DOHH2 (cell line): ENCODE data around the gene RHBDF2.

Source experiments
- H3F3A ChIP-seq: fragments of 200-600 bp; sonication (generic), shearing (Covaris generic); 2 replicates; pipeline ENCODE4 v1.6.0; 2016; ENCODE audit warnings: antibody characterized with exemption, mild to moderate bottlenecking; ENCODE audit not compliant: control insufficient read depth, insufficient read depth
- H3K27ac ChIP-seq: fragments of 200-600 bp; sonication (generic); 2 replicates; pipeline ENCODE4 v1.5.1; 2014; ENCODE audit warnings: low read depth, mild to moderate bottlenecking, low read length, moderate library complexity
- H3K27me3 ChIP-seq: fragments of 200-600 bp; sonication (generic); 2 replicates; pipeline ENCODE4 v1.6.1; 2014; ENCODE audit warnings: mild to moderate bottlenecking, low read length, mixed read lengths; ENCODE audit not compliant: control insufficient read depth
- H3K36me3 ChIP-seq: fragments of 200-600 bp; sonication (generic); 2 replicates; pipeline ENCODE4 v1.6.1; 2014; ENCODE audit warnings: mild to moderate bottlenecking, low read length, moderate library complexity, mixed read lengths; ENCODE audit not compliant: control insufficient read depth
- H3K4me1 ChIP-seq: fragments of 200-600 bp; sonication (generic); 2 replicates; pipeline ENCODE4 v1.6.1; 2014; ENCODE audit warnings: mild to moderate bottlenecking, low read length, mixed read lengths; ENCODE audit not compliant: control insufficient read depth
- H3K4me2 ChIP-seq: fragments of 200-600 bp; sonication (generic); 2 replicates; pipeline ENCODE4 v1.6.0; 2014; ENCODE audit warnings: mild to moderate bottlenecking, low read length, moderate library complexity
- H3K4me3 ChIP-seq: fragments of 200-600 bp; sonication (generic); 2 replicates; pipeline ENCODE4 v1.5.1; 2014; ENCODE audit warnings: mild to moderate bottlenecking, low read length, mixed read lengths
- H3K79me2 ChIP-seq: fragments of 200-600 bp; sonication (generic); 2 replicates; pipeline ENCODE4 v1.6.1; 2014; ENCODE audit warnings: mild to moderate bottlenecking, low read length, mixed read lengths; ENCODE audit not compliant: control insufficient read depth
- H3K9me2 ChIP-seq: fragments of 200-600 bp; sonication (generic); replicated peaks from 2 replicates; pipeline ENCODE4 v1.6.1; 2014; ENCODE audit warnings: mild to moderate bottlenecking, low read length, mixed read lengths; ENCODE audit not compliant: control insufficient read depth
- H3K9me3 ChIP-seq: fragments of 200-600 bp; sonication (generic); 2 replicates; pipeline ENCODE4 v1.6.1; 2014; ENCODE audit warnings: antibody characterized with exemption, low read length, mixed read lengths; ENCODE audit not compliant: control insufficient read depth, insufficient read depth
- H4K20me1 ChIP-seq: fragments of 200-600 bp; sonication (generic); 2 replicates; pipeline ENCODE4 v1.6.0; 2014; ENCODE audit warnings: low read depth, mild to moderate bottlenecking, antibody characterized with exemption, low read length, moderate library complexity; ENCODE audit not compliant: control insufficient read depth, insufficient read depth
- EZH2phosphoT487 ChIP-seq: fragments of 200-600 bp; sonication (generic); IDR thresholded peaks from 2 replicates; pipeline ENCODE4 v1.6.1; 2017; ENCODE audit warnings: borderline replicate concordance, mild to moderate bottlenecking, antibody characterized with exemption, low read length, moderate library complexity, mixed read lengths
- TF ChIP-seq, protein P1 (sequence below): fragments of 200-600 bp; sonication (generic); IDR thresholded peaks from one replicate; pipeline ENCODE4 v1.5.1; 2014; ENCODE audit warnings: antibody characterized with exemption, mild to moderate bottlenecking, low read depth, low read length; ENCODE audit not compliant: poor library complexity, severe bottlenecking

Gene RHBDF2

DNA sequence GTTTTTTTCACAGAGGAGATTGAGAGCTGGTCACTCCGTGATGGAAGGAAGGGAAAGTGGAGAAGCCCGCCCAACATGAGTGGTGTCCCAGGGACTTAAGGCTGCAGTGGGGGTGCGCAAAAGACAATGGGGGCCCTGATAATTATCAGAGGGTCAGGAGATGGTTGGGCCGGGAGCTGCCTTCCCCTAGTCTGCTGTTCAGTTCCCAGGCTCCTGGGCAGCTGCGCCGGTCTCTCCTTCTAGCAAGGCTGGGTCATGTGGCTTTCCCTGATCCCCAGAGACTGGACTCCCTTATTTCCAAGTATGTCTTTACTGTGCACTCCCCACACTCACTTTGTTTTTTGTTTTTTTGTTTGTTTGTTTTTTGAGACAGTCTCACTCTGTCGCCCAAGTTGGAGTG, 20.0 kb upstream of the RHBDF2 start:
- Histone ChIP-seq H3K4me1 (peaks cover 12% of the 10 kb centered on the region), H3K9me3 (no peaks in the 10 kb centered on the region), H3K27me3 (peaks cover 20% of the 10 kb centered on the region; the same call in 1 of the 2 replicates), H3K36me3 (no peaks in the 10 kb centered on the region), H4K20me1 (no peaks in the 10 kb centered on the region), H3K9me2 (no peaks in the 10 kb centered on the region), H3K79me2 (no peaks in the 10 kb centered on the region), H3K27ac (no peak overlapping the region), H3K4me3 (no peak overlapping the region), H3F3A (no peaks in the 10 kb centered on the region; the same call in 1 of the 2 replicates), H3K4me2 (no peak overlapping the region)
- TF ChIP-seq EZH2phosphoT487 = no peak
- TF ChIP-seq, protein P1, sequence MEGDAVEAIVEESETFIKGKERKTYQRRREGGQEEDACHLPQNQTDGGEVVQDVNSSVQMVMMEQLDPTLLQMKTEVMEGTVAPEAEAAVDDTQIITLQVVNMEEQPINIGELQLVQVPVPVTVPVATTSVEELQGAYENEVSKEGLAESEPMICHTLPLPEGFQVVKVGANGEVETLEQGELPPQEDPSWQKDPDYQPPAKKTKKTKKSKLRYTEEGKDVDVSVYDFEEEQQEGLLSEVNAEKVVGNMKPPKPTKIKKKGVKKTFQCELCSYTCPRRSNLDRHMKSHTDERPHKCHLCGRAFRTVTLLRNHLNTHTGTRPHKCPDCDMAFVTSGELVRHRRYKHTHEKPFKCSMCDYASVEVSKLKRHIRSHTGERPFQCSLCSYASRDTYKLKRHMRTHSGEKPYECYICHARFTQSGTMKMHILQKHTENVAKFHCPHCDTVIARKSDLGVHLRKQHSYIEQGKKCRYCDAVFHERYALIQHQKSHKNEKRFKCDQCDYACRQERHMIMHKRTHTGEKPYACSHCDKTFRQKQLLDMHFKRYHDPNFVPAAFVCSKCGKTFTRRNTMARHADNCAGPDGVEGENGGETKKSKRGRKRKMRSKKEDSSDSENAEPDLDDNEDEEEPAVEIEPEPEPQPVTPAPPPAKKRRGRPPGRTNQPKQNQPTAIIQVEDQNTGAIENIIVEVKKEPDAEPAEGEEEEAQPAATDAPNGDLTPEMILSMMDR = no peak

DNA sequence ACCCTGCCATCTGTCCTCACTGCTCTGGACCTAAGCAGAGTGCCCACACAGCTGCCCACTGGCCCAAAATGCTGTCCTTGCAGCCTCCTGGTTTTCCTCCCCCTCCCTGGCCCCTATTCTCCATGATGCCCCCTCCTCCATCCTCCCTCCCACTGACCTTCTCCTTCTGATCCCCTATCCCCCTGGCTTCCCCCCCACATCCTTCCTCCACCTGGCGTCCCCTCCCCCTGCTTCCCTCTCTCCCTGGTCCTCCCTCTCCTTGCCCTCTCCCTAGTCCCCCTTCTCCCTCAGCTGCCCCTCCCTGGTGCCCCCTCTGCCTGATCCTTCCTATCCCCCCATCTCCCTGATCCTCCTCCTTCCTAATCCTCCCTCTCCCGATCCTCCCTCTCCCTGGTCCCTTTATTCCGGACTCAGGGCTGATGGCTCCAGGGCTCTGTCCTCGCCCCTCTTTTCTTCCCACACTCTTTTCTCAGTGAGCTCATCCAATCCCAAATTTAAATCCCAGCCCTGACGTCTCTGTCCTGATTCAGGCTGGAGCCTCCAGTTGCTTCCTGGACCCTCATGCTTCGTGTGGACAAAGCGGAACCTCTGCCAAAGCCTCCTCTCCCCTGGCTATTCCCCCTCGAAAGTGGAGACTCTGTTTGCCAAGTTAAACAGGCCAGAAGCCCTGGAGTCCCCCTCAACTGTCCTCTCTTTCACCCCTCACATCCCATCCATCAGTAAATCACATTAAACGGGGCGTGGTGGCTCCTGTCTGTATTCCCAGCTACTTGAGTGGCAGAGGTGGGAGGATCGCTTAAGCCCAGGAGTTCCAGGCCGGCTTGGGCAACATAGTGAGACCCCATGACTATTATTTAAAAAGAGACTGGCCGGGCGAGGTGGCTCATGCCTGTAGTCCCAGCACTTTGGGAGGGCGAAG, 18.1 kb upstream of the RHBDF2 start:
- no peak for TF ChIP-seq EZH2phosphoT487
- TF ChIP-seq, protein P1 = no peak
- no peaks in the 10 kb centered on the region for H3K79me2 ChIP-seq
- no peaks in the 10 kb centered on the region for H4K20me1 ChIP-seq
- H3K27ac ChIP-seq = no peak overlapping the region
- H3K4me1 ChIP-seq = peaks cover 16% of the 10 kb centered on the region
- H3K4me2 ChIP-seq = no peak overlapping the region
- no peak overlapping the region for H3K4me3 ChIP-seq
- H3K36me3 ChIP-seq = no peaks in the 10 kb centered on the region
- no peaks in the 10 kb centered on the region for H3K9me3 ChIP-seq
- H3K9me2 ChIP-seq = no peaks in the 10 kb centered on the region
- peaks cover 20% of the 10 kb centered on the region; the same call in 1 of the 2 replicates for H3K27me3 ChIP-seq
- H3F3A ChIP-seq = no peaks in the 10 kb centered on the region

DNA sequence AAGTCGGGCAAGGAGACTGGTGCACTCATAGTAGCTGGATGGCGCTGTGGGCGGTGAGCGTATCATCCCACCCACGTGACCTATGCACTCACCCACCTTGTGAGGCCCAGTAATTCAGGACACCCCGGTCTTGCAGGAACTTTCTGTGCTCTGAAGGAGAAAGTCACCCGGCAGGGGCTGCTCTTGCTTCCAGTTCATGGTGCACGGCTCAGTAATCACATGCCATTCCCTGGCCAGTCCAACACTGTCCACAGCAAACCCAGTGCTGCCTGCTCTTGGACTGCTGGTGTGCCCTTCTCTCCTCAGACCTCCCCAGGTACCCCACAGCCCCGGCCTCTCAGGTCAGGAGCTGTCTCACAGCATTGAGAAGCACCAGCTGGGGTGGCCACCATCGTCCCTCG, 16.4 kb upstream of the RHBDF2 start:
- no peaks in the 10 kb centered on the region for H3K9me2 ChIP-seq
- H3F3A ChIP-seq = no peaks in the 10 kb centered on the region
- H3K27me3 ChIP-seq = peaks cover 17% of the 10 kb centered on the region; the same call in 1 of the 2 replicates
- no peak overlapping the region for H3K4me3 ChIP-seq
- no peaks in the 10 kb centered on the region for H3K9me3 ChIP-seq
- H3K36me3 ChIP-seq = no peaks in the 10 kb centered on the region
- peaks cover 12% of the 10 kb centered on the region for H3K4me1 ChIP-seq
- no peak overlapping the region for H3K4me2 ChIP-seq
- H4K20me1 ChIP-seq = no peaks in the 10 kb centered on the region
- H3K27ac ChIP-seq = no peak overlapping the region
- no peaks in the 10 kb centered on the region for H3K79me2 ChIP-seq
- no peak for TF ChIP-seq EZH2phosphoT487
- TF ChIP-seq, protein P1 = no peak
